ENCODE data around the gene PRKAA1.
"Not testable (repeated sequence)": the region's sequence is repeated elsewhere in the genome, so short reads cannot be mapped to it uniquely, and the experiment has no call there.

PRKAA1 gene

GRCh38 chr5:40825461-40826043 lies 27.4 kb upstream of the PRKAA1 start:
- DNase-seq = not testable (repeated sequence)

- DNase-seq = no peak
These were observed 25.3 kb upstream of the PRKAA1 start for GRCh38 chr5:40823459-40823858.

GRCh38 chr5:40813698-40814281 lies 15.6 kb upstream of the PRKAA1 start:
- no peak for DNase-seq

GRCh38 chr5:40812125-40812524 lies 14.0 kb upstream of the PRKAA1 start:
- DNase-seq = no peak

GRCh38 chr5:40801771-40802562 lies 3.8 kb upstream of the PRKAA1 start:
- no peak for DNase-seq

- DNase-seq = no peak
These were observed 1.1 kb upstream of the PRKAA1 start for GRCh38 chr5:40799258-40799657.

GRCh38 chr5:40798801-40799210 lies 632 bp upstream of the PRKAA1 start:
- no peak for DNase-seq

GRCh38 chr5:40797273-40798011 lies 732 bp downstream of the PRKAA1 start:
- DNase-seq = peak; percentile 71

GRCh38 chr5:40796487-40796889 lies 1.7 kb downstream of the PRKAA1 start:
- no peak for DNase-seq

GRCh38 chr5:40794877-40795276 lies 3.3 kb downstream of the PRKAA1 start:
- DNase-seq = not testable (repeated sequence)

- DNase-seq = not testable (repeated sequence)
These were observed 3.8 kb downstream of the PRKAA1 start for GRCh38 chr5:40794340-40794739.

GRCh38 chr5:40792691-40793090 lies 5.5 kb downstream of the PRKAA1 start:
- not testable (repeated sequence) for DNase-seq

- no peak for DNase-seq
These were observed 6.4 kb downstream of the PRKAA1 start for GRCh38 chr5:40791715-40792139.

- DNase-seq = no peak
These were observed 7.1 kb downstream of the PRKAA1 start for GRCh38 chr5:40790947-40791593.

GRCh38 chr5:40788941-40789340 lies 9.2 kb downstream of the PRKAA1 start:
- DNase-seq = not testable (repeated sequence)

GRCh38 chr5:40787986-40788385 lies 10.2 kb downstream of the PRKAA1 start:
- no peak for DNase-seq

- not testable (repeated sequence) for DNase-seq
These were observed 11.5 kb downstream of the PRKAA1 start for GRCh38 chr5:40786664-40787063.

GRCh38 chr5:40784916-40785315 lies 13.3 kb downstream of the PRKAA1 start:
- no peak for DNase-seq

- no peak for DNase-seq
These were observed 14.0 kb downstream of the PRKAA1 start for GRCh38 chr5:40784027-40784653.

GRCh38 chr5:40781843-40782409 lies 16.2 kb downstream of the PRKAA1 start:
- no peak for DNase-seq

- no peak for DNase-seq
These were observed 17.3 kb downstream of the PRKAA1 start for GRCh38 chr5:40780858-40781257.

- DNase-seq = no peak
These were observed 18.0 kb downstream of the PRKAA1 start for GRCh38 chr5:40780199-40780598.
